OCI-LY3 (cell line): ENCODE data around the gene C4A.

Source experiments
- H2AFZ ChIP-seq: fragments of 200-600, 300-600 bp; shearing (Covaris generic); 2 replicates; pipeline ENCODE4 v1.6.0; 2014; ENCODE audit warnings: antibody characterized with exemption, low read depth, low read length
- H3K27ac ChIP-seq: fragments of 200-600, 300-600 bp; sonication (generic); 2 replicates; pipeline ENCODE4 v1.5.1; 2014; ENCODE audit warnings: mild to moderate bottlenecking, low read length, moderate library complexity, mixed read lengths
- H3K27me3 ChIP-seq: fragments of 200-600, 300-600 bp; sonication (generic); 2 replicates; pipeline ENCODE4 v1.6.1; 2014; ENCODE audit warnings: low read depth, low read length, mixed read lengths
- H3K36me3 ChIP-seq: fragments of 200-600, 300-600 bp; sonication (generic); replicated peaks from 2 replicates; pipeline ENCODE3; 2014; ENCODE audit warnings: low read depth, low read length, mixed read lengths
- H3K4me1 ChIP-seq: fragments of 300-600, 200-600 bp; sonication (generic); 2 replicates; pipeline ENCODE4 v1.6.1; 2014; ENCODE audit warnings: low read length, mixed read lengths
- H3K4me2 ChIP-seq: fragments of 200-600, 300-600 bp; sonication (generic); 2 replicates; pipeline ENCODE4 v1.6.1; 2014; ENCODE audit warnings: low read length, mixed read lengths
- H3K4me3 ChIP-seq: fragments of 300-600, 200-600 bp; sonication (generic); 2 replicates; pipeline ENCODE4 v1.5.1; 2014; ENCODE audit warnings: antibody characterized with exemption, mild to moderate bottlenecking, low read length, moderate library complexity
- H3K79me2 ChIP-seq: fragments of 300-600, 200-600 bp; shearing (Covaris generic); 2 replicates; pipeline ENCODE4 v1.6.1; 2014; ENCODE audit warnings: mild to moderate bottlenecking, low read length, mixed read lengths
- H3K9ac ChIP-seq: fragments of 300-600, 200-600 bp; shearing (Covaris generic); 2 replicates; pipeline ENCODE4 v1.6.0; 2014; ENCODE audit warnings: mild to moderate bottlenecking, low read length, moderate library complexity
- H3K9me3 ChIP-seq: fragments of 200-600, 300-600 bp; shearing (Covaris generic); 2 replicates; pipeline ENCODE4 v1.6.1; 2014; ENCODE audit warnings: low read length, mixed read lengths; ENCODE audit not compliant: insufficient read depth
- H4K20me1 ChIP-seq: fragments of 200-600, 300-600 bp; sonication (generic); 2 replicates; pipeline ENCODE4 v1.6.1; 2016; ENCODE audit warnings: low read length, mixed read lengths; ENCODE audit not compliant: insufficient read depth
- EZH2phosphoT487 ChIP-seq: fragments of 200-600 bp; shearing (Covaris generic); IDR thresholded peaks from 2 replicates; pipeline ENCODE4 v1.6.1; 2018; ENCODE audit warnings: antibody characterized with exemption, mixed run types, low read depth
- TF ChIP-seq, protein P1 (sequence below): fragments of 200-600, 300-600 bp; sonication (generic); IDR thresholded peaks from 2 replicates; pipeline ENCODE4 v1.5.1; 2014; ENCODE audit warnings: antibody characterized with exemption, low read length, low read depth

The C4A gene

DNA sequence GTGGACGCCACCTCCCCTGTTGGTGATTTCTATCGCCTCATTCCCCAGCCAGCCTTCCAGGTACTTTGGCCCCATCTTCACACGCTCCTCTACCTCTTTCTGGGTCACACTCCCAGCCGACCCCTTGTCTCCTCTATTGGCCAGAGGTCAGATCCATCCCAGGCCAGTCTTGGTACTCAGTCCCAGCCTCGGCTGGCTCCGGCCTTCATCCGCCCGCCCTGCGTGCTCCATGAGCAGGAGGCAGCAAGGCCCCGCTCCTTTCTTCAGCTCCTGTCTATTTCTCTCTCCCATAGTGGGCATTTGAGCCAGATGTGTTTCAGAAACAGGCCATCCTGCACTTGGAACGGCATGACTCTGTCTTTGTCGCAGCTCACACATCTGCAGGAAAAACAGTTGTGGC, 20.2 kb upstream of the C4A start:
- H3K4me3 ChIP-seq, result no peak overlapping the region
- no peak overlapping the region for H3K9ac ChIP-seq
- H3K27me3 ChIP-seq, result no peaks in the 10 kb centered on the region
- peaks cover 12% of the 10 kb centered on the region for H3K36me3 ChIP-seq
- H3K4me1 ChIP-seq, result peaks cover 13% of the 10 kb centered on the region
- H2AFZ ChIP-seq, result no peak overlapping the region
- peaks cover 21% of the 10 kb centered on the region for H3K79me2 ChIP-seq
- H3K4me2 ChIP-seq, result no peak overlapping the region
- TF ChIP-seq, protein P1, sequence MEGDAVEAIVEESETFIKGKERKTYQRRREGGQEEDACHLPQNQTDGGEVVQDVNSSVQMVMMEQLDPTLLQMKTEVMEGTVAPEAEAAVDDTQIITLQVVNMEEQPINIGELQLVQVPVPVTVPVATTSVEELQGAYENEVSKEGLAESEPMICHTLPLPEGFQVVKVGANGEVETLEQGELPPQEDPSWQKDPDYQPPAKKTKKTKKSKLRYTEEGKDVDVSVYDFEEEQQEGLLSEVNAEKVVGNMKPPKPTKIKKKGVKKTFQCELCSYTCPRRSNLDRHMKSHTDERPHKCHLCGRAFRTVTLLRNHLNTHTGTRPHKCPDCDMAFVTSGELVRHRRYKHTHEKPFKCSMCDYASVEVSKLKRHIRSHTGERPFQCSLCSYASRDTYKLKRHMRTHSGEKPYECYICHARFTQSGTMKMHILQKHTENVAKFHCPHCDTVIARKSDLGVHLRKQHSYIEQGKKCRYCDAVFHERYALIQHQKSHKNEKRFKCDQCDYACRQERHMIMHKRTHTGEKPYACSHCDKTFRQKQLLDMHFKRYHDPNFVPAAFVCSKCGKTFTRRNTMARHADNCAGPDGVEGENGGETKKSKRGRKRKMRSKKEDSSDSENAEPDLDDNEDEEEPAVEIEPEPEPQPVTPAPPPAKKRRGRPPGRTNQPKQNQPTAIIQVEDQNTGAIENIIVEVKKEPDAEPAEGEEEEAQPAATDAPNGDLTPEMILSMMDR, result no peak
- no peak for TF ChIP-seq EZH2phosphoT487
- H3K9me3 ChIP-seq, result no peaks in the 10 kb centered on the region
- H4K20me1 ChIP-seq, result no peaks in the 10 kb centered on the region
- no peak overlapping the region for H3K27ac ChIP-seq

DNA sequence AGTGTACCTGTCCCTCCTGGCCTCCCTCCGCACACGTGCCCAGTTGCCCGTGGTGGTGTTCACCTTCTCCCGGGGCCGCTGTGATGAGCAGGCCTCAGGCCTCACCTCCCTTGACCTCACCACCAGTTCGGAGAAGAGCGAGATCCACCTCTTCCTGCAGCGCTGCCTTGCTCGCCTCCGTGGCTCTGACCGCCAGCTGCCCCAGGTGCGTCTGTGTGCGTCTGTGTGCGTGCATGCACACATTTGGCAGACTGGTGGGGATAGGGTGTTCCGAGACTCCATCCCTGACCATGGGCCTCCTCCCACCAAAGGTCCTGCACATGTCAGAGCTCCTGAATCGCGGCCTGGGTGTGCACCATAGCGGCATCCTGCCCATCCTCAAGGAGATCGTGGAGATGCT, 17.9 kb upstream of the C4A start:
- Histone ChIP-seq H3K4me2 (no peak overlapping the region), H3K4me1 (peaks cover 7% of the 10 kb centered on the region), H3K36me3 (peaks cover 12% of the 10 kb centered on the region), H4K20me1 (no peaks in the 10 kb centered on the region), H3K79me2 (peaks cover 12% of the 10 kb centered on the region), H3K9ac (no peak overlapping the region), H3K27me3 (no peaks in the 10 kb centered on the region), H3K4me3 (no peak overlapping the region), H2AFZ (no peak overlapping the region), H3K9me3 (no peaks in the 10 kb centered on the region), H3K27ac (no peak overlapping the region)
- TF ChIP-seq, protein P1, result no peak
- TF ChIP-seq EZH2phosphoT487, result no peak

DNA sequence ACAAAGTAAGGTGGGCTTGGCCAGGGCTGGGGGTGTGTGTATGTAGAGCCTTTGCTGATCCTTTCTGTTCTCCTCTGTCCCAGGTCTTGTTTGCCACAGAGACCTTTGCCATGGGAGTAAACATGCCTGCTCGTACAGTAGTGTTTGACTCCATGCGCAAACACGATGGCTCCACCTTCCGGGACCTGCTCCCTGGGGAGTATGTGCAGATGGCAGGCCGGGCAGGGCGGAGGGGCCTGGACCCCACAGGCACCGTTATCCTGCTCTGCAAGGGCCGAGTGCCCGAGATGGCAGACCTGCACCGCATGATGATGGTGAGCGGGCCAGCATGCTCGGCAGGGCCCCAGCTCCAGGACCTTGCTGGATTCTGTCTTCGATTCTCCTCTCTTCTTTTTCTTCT, 16.2 kb upstream of the C4A start:
- no peak overlapping the region for H3K9ac ChIP-seq
- TF ChIP-seq, protein P1, result no peak
- TF ChIP-seq EZH2phosphoT487, result no peak

DNA sequence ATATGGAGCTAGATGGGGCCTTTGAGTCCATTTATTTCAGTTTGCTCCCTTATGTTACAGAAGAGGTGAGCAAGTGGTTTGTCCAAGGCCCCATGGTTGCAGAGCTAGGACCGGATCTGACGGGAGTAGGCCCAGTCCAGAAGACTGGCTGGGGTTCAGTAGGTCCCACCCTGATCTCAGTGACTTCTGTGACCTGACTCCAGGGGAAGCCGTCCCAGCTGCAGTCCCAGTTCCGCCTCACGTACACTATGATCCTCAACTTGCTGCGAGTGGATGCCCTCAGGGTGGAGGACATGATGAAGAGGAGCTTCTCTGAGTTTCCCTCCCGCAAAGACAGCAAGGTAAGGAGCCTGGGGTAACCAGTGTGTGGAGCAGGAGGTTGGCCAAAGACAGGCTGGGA, 15.4 kb upstream of the C4A start:
- no peak overlapping the region for H3K9ac ChIP-seq
- peaks cover 9% of the 10 kb centered on the region for H3K79me2 ChIP-seq
- no peaks in the 10 kb centered on the region for H3K9me3 ChIP-seq
- no peak for TF ChIP-seq EZH2phosphoT487
- TF ChIP-seq, protein P1, result no peak
- no peak overlapping the region for H3K4me2 ChIP-seq
- H4K20me1 ChIP-seq, result no peaks in the 10 kb centered on the region
- H3K27me3 ChIP-seq, result no peaks in the 10 kb centered on the region
- no peak overlapping the region for H3K27ac ChIP-seq
- peaks cover 7% of the 10 kb centered on the region for H3K4me1 ChIP-seq
- H3K4me3 ChIP-seq, result no peak overlapping the region
- H2AFZ ChIP-seq, result no peak overlapping the region
- peaks cover 8% of the 10 kb centered on the region for H3K36me3 ChIP-seq

More for the DNA sequence above, 16.2 kb upstream of the C4A start:
- H3K27me3 ChIP-seq, result no peaks in the 10 kb centered on the region
- H3K4me2 ChIP-seq, result no peak overlapping the region
- peaks cover under 1% of the 10 kb centered on the region for H3K79me2 ChIP-seq
- H3K9me3 ChIP-seq, result no peaks in the 10 kb centered on the region
- H4K20me1 ChIP-seq, result no peaks in the 10 kb centered on the region
- peaks cover under 1% of the 10 kb centered on the region; the same call in 1 of the 2 replicates for H3K4me1 ChIP-seq
- no peak overlapping the region for H3K27ac ChIP-seq
- no peak overlapping the region for H3K4me3 ChIP-seq
- H2AFZ ChIP-seq, result no peak overlapping the region
- H3K36me3 ChIP-seq, result peaks cover 12% of the 10 kb centered on the region
